GM23338 (cell line): ENCODE results near the gene NPLOC4.

ENCODE experiments used
- CREB1 ChIP-seq: fragments of 250-450 bp; sonication (Bioruptor Pico); IDR thresholded peaks from 2 replicates; pipeline ENCODE4 v1.5.0; 2020; ENCODE audit warnings: low read depth, mild to moderate bottlenecking, moderate library complexity
- CTCF ChIP-seq, 2 experiments: fragments of 200-600 bp in 1 of 2; sonication (generic) in 1 of 2; conservative IDR thresholded peaks; 2 replicates each; pipeline versions ENCODE4 v1.5.1 to v1.6.1; 2016 to 2017; ENCODE audit warnings: antibody characterized with exemption in 2 of 2, low read depth in 2 of 2, mild to moderate bottlenecking in 2 of 2, moderate library complexity in 1 of 2
- ETS1 ChIP-seq: IDR thresholded peaks from 2 replicates; pipeline ENCODE4 v1.6.1; 2016; ENCODE audit warnings: antibody characterized with exemption
- EZH2 ChIP-seq: fragments of 200-600 bp; sonication (generic); IDR thresholded peaks from one replicate; pipeline ENCODE4 v1.8.0; 2017; ENCODE audit warnings: antibody characterized with exemption, mild to moderate bottlenecking, low read depth; ENCODE audit not compliant: unreplicated experiment
- EZH2phosphoT487 ChIP-seq: fragments of 200-600 bp; sonication (generic); IDR thresholded peaks from one replicate; pipeline ENCODE4 v1.8.1; 2018; ENCODE audit warnings: antibody characterized with exemption; ENCODE audit not compliant: unreplicated experiment
- JUNB ChIP-seq: IDR thresholded peaks from one replicate; pipeline ENCODE4 v1.6.1; 2016; ENCODE audit warnings: antibody characterized with exemption; ENCODE audit not compliant: unreplicated experiment
- NANOG ChIP-seq: IDR thresholded peaks from 2 replicates; pipeline ENCODE4 v1.6.1; 2016; ENCODE audit warnings: antibody characterized with exemption, borderline replicate concordance
- POLR2AphosphoS5 ChIP-seq: IDR thresholded peaks from 2 replicates; pipeline ENCODE4 v1.6.1; 2016; ENCODE audit warnings: antibody characterized with exemption, low read depth
- REST ChIP-seq: IDR thresholded peaks from one replicate; pipeline ENCODE4 v1.6.1; 2018; ENCODE audit warnings: antibody characterized with exemption; ENCODE audit not compliant: unreplicated experiment
- ZNF331 ChIP-seq: fragments of 250-450 bp; sonication (Bioruptor Pico); IDR thresholded peaks from 2 replicates; pipeline ENCODE4 v1.5.0; 2020; ENCODE audit warnings: low read depth, mild to moderate bottlenecking, moderate library complexity
- ZNF462 ChIP-seq: fragments of 250-450 bp; sonication (Bioruptor Pico); IDR thresholded peaks from 2 replicates; pipeline ENCODE4 v1.5.0; 2020; ENCODE audit warnings: mild to moderate bottlenecking, moderate library complexity

- TF ChIP-seq EZH2: no peak
- TF ChIP-seq ZNF331 (CRISPR knock-in tag): no peak
- TF ChIP-seq REST: no peak
- TF ChIP-seq CTCF (conservative IDR thresholded peaks at IDR 0.05; ENCODE audit: low read depth in 2 of 2): no peak
- no peak for TF ChIP-seq NANOG
- TF ChIP-seq CREB1 (CRISPR knock-in tag): no peak
- TF ChIP-seq ZNF462 (CRISPR knock-in tag): no peak
- TF ChIP-seq POLR2AphosphoS5: no peak
- no peak for TF ChIP-seq JUNB
- no peak for TF ChIP-seq EZH2phosphoT487
- TF ChIP-seq ETS1: no peak
Measured at GRCh38 chr17:81586096-81586495, 50.8 kb downstream of the NPLOC4 start.
